B cell (primary cell): ENCODE results near the gene RAB3C. TPM values are rescaled to one million over a fixed set of nuclear protein-coding genes. Genes with fewer than 3 reads are reported as not detected.

Experiments used
- ATAC-seq: fragments of 200-7000 bp; cut with Tn5 transposase; one replicate; pipeline ENCODE4 v1.10.0; 2021; ENCODE audit warnings: low read depth, mild to moderate bottlenecking, moderate number of reproducible peaks, moderate library complexity
- CTCF ChIA-PET: fragments of 350-600 bp; sonication (Branson Sonifier 250); formaldehyde crosslinking; loops from one replicate; lab custom pipeline; 2021; ENCODE audit warnings: antibody characterized with exemption, inconsistent platforms; lab: Charles Lee
- POLR2A ChIA-PET: fragments of 350-600 bp; sonication (Branson Sonifier 250); formaldehyde crosslinking; loops from one replicate; lab custom pipeline; 2021; ENCODE audit warnings: antibody characterized with exemption; lab: Charles Lee
- DNase-seq: peaks from one replicate; pipeline ENCODE4 v3.0.0; 2013
- H2AFZ ChIP-seq: 2 replicates; pipeline ENCODE4 v1.6.1; 2012; ENCODE audit warnings: mild to moderate bottlenecking, low read depth, low read length; ENCODE audit not compliant: insufficient read depth, poor library complexity, severe bottlenecking
- H3K27ac ChIP-seq, 2 donors: 1 replicate in 1 of 2; 2 replicates in 1 of 2; pipeline ENCODE4 v1.5.1; 2012 to 2013; ENCODE audit warnings: low read length in 2 of 2, mild to moderate bottlenecking in 2 of 2, moderate library complexity in 1 of 2
- H3K27me3 ChIP-seq, 4 experiments: fragments of 200-600 bp in 1 of 4; sonication (generic) in 1 of 4; replicated peaks in 1 of 4; 1 replicate in 2 of 4; 2 replicates in 2 of 4; pipeline versions ENCODE4 v1.6.1 to v1.7.0; 2013 to 2016; ENCODE audit warnings: low read length in 3 of 4, mild to moderate bottlenecking in 2 of 4, mixed read lengths in 1 of 4, moderate library complexity in 1 of 4; ENCODE audit not compliant: insufficient read depth in 4 of 4, control insufficient read depth in 3 of 4; ENCODE audit errors: control extremely low read depth in 1 of 4
- H3K36me3 ChIP-seq, 2 experiments: replicated peaks in 1 of 2; 1 replicate in 1 of 2; 2 replicates in 1 of 2; pipeline versions ENCODE4 v1.6.1 to v1.7.1; 2013; ENCODE audit warnings: low read length in 1 of 2; ENCODE audit not compliant: insufficient read depth in 2 of 2, control insufficient read depth in 1 of 2; ENCODE audit errors: control extremely low read depth in 1 of 2, extremely low read depth in 1 of 2
- H3K4me1 ChIP-seq, 2 donors: fragments of 200-600 bp in 1 of 2; sonication (generic) in 1 of 2; 1 replicate in 1 of 2; 2 replicates in 1 of 2; pipeline versions ENCODE4 v1.5.1 to v1.6.1; 2013 to 2017; ENCODE audit warnings: low read length in 2 of 2; ENCODE audit not compliant: control insufficient read depth in 2 of 2, insufficient read depth in 2 of 2
- H3K4me2 ChIP-seq: replicated peaks from 2 replicates; pipeline ENCODE3; 2012; ENCODE audit warnings: mild to moderate bottlenecking, low read depth, low read length; ENCODE audit not compliant: poor library complexity, severe bottlenecking
- H3K4me3 ChIP-seq, 5 experiments: fragments of 200-600 bp in 1 of 5; sonication (generic) in 1 of 5; 1 replicate in 3 of 5; 2 replicates in 2 of 5; pipeline versions ENCODE4 v1.5.1 to v1.7.0; 2011 to 2016; ENCODE audit warnings: low read length in 4 of 5, mild to moderate bottlenecking in 4 of 5, low read depth in 2 of 5, control low read depth in 1 of 5, moderate library complexity in 1 of 5; ENCODE audit not compliant: insufficient read depth in 1 of 5; ENCODE audit errors: control extremely low read depth in 1 of 5, extremely low read depth in 1 of 5
- H3K79me2 ChIP-seq: fragments of 200-600 bp; sonication (generic); one replicate; pipeline ENCODE4 v1.6.0; 2016; ENCODE audit warnings: low read length; ENCODE audit not compliant: control insufficient read depth, insufficient read depth
- H3K9ac ChIP-seq: fragments of 200-600 bp; sonication (generic); 2 replicates; pipeline ENCODE4 v1.6.1; 2017; ENCODE audit warnings: mild to moderate bottlenecking, low read length, moderate library complexity
- H3K9me3 ChIP-seq, 3 donors: one replicate each; pipeline versions ENCODE4 v1.6.1 to v1.7.1; 2013; ENCODE audit warnings: low read length in 2 of 3; ENCODE audit not compliant: control insufficient read depth in 2 of 3, insufficient read depth in 1 of 3; ENCODE audit errors: control extremely low read depth in 1 of 3
- H4K20me1 ChIP-seq: 2 replicates; pipeline ENCODE4 v1.6.0; 2012; ENCODE audit warnings: mild to moderate bottlenecking, low read length; ENCODE audit not compliant: insufficient read depth, control insufficient read depth, poor library complexity, severe bottlenecking
- H3K27ac Mint-ChIP-seq: one replicate; pipeline ENCODE4 v1.8.0; 2021; ENCODE audit warnings: mixed read lengths
- H3K27me3 Mint-ChIP-seq: one replicate; pipeline ENCODE4 v1.8.0; 2021; ENCODE audit warnings: mixed read lengths
- H3K4me1 Mint-ChIP-seq: one replicate; pipeline ENCODE4 v1.8.0; 2021; ENCODE audit warnings: mixed read lengths
- H3K4me3 Mint-ChIP-seq: one replicate; pipeline ENCODE4 v1.8.0; 2021; ENCODE audit warnings: mixed read lengths
- H3K9me3 Mint-ChIP-seq: one replicate; pipeline ENCODE4 v1.8.0; 2022; ENCODE audit warnings: mixed read lengths; ENCODE audit not compliant: insufficient read depth
- EZH2 ChIP-seq: IDR thresholded peaks from 2 replicates; pipeline ENCODE4 v1.6.1; 2012; ENCODE audit warnings: borderline replicate concordance, low read depth, mild to moderate bottlenecking, moderate library complexity, low read length; ENCODE audit not compliant: insufficient read depth, poor library complexity, severe bottlenecking
- WGBS: methylation state at CpG from one replicate; pipeline ENCODE4 v1.1.5; 2013; ENCODE audit warnings: missing lambda C conversion rate; ENCODE audit not compliant: insufficient coverage; 5-methylcytosine and 5-hydroxymethylcytosine counted together
- intact Hi-C: fragments of 100-400 bp; cut with micrococcal nuclease; formaldehyde crosslinking; loops from one replicate; pipeline ENCODE4 v1.10.0; 2022
- polyA plus RNA-seq: library from polyadenylated mRNA; depleted of rRNA; stranded (reverse); fragments of >200 nt; gene quantifications from 2 replicates; pipeline ENCODE4 v1.2.3, GENCODE V29; 2012
- total RNA-seq, 2 donors: library from RNA; stranded (reverse); fragments of 120-200 nt in 1 of 2; gene quantifications; 1 replicate in 1 of 2; 2 replicates in 1 of 2; pipeline versions ENCODE4 v1.2.3 to v1.2.4, GENCODE V29; 2013 to 2022
- TF ChIP-seq, protein P1 (sequence below): fragments of 200-600 bp; IDR thresholded peaks from one replicate; pipeline ENCODE4 v1.8.0; 2022; ENCODE audit warnings: antibody characterized with exemption, mild to moderate bottlenecking

RAB3C gene
- total and polyA plus RNA-seq, 2 donors (not counting 1 experiment from before 2014, with no cell fraction given), result 0.20 to 0.58 TPM

DNA sequence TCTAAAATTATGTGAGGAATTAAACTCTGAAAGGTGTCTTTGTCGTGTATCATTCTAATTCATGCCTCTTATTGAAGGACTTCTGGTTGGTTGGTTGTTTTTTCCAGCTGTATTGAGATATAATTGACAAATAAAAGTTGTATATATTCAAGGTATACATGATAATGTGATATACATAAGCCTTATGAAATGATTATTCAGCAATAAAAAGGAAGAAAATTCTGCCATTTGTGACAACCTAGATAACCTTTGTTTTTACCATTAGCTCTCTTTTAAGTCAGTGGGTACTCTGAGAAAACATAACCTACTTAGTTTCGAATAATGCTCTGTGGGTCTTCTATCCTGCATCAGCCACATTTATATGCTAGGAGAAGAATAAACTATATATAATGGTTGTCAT is 89.6 kb downstream of the RAB3C start:
- H4K20me1 ChIP-seq, result no peaks in the 10 kb centered on the region
- intact Hi-C loops, result no loop called here
- DNase-seq, result no peak
- no peaks in the 10 kb centered on the region for H3K79me2 ChIP-seq
- H3K4me1 ChIP-seq, result no peaks in the 10 kb centered on the region
- Mint-ChIP-seq H3K9me3 (no peaks in the 10 kb centered on the region), H3K4me3 (no peak overlapping the region), H3K4me1 (no peaks in the 10 kb centered on the region), H3K27ac (no peak overlapping the region), H3K27me3 (peaks cover 4% of the 10 kb centered on the region)
- H3K9me3 ChIP-seq, result no peaks in the 10 kb centered on the region
- no peak overlapping the region for H2AFZ ChIP-seq
- CTCF ChIA-PET, result no interaction called here
- H3K36me3 ChIP-seq, result no peaks in the 10 kb centered on the region
- H3K9ac ChIP-seq, result no peak overlapping the region
- H3K27ac ChIP-seq, result no peak overlapping the region
- TF ChIP-seq, protein P1, sequence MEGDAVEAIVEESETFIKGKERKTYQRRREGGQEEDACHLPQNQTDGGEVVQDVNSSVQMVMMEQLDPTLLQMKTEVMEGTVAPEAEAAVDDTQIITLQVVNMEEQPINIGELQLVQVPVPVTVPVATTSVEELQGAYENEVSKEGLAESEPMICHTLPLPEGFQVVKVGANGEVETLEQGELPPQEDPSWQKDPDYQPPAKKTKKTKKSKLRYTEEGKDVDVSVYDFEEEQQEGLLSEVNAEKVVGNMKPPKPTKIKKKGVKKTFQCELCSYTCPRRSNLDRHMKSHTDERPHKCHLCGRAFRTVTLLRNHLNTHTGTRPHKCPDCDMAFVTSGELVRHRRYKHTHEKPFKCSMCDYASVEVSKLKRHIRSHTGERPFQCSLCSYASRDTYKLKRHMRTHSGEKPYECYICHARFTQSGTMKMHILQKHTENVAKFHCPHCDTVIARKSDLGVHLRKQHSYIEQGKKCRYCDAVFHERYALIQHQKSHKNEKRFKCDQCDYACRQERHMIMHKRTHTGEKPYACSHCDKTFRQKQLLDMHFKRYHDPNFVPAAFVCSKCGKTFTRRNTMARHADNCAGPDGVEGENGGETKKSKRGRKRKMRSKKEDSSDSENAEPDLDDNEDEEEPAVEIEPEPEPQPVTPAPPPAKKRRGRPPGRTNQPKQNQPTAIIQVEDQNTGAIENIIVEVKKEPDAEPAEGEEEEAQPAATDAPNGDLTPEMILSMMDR, result no peak
- TF ChIP-seq EZH2, result no peak
- no peak for ATAC-seq
- no peak overlapping the region for H3K4me3 ChIP-seq
- POLR2A ChIA-PET, result no interaction called here
- H3K27me3 ChIP-seq, result no peaks in the 10 kb centered on the region
- WGBS, result no CpG with 5 or more reads among the region's 2 CpGs
- no peak overlapping the region for H3K4me2 ChIP-seq

DNA sequence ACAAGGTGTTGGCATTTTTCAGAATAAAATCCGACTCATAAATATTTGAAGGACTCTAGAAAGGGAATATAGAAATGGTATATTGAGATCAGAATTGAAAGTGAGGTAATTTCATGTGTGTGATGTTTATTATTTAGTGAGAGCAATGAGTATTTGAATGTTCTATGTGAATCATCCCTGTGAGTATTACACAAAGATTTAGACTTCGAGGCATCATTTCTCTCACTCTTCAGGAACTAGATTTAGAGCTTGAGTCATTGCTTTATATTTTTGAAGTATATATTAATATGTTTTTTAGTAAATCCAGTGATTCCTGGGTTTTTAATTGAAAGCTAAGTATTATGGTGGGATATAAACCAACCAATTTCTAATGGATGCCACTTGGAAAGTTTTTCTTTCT is 91.2 kb downstream of the RAB3C start:
- H3K27me3 ChIP-seq, result no peaks in the 10 kb centered on the region
- WGBS, result 89% methylated on average over 1 of the region's 2 CpGs
- intact Hi-C loops, result no loop called here
- TF ChIP-seq, protein P1, result no peak
- H3K4me1 ChIP-seq, result no peaks in the 10 kb centered on the region
- Mint-ChIP-seq H3K4me3 (no peak overlapping the region), H3K9me3 (no peaks in the 10 kb centered on the region), H3K27me3 (peaks cover 4% of the 10 kb centered on the region), H3K27ac (no peak overlapping the region), H3K4me1 (no peaks in the 10 kb centered on the region)
- DNase-seq (no peak), ATAC-seq (no peak)
- POLR2A ChIA-PET, result no interaction called here
- H4K20me1 ChIP-seq, result no peaks in the 10 kb centered on the region
- H3K79me2 ChIP-seq, result no peaks in the 10 kb centered on the region
- H3K4me2 ChIP-seq, result no peak overlapping the region
- no peak overlapping the region for H3K4me3 ChIP-seq
- no peak overlapping the region for H3K9ac ChIP-seq
- no peaks in the 10 kb centered on the region for H3K36me3 ChIP-seq
- no peak overlapping the region for H2AFZ ChIP-seq
- CTCF ChIA-PET, result interaction anchor here (0.8 kb wide), 1 partner anchor 197 kb away, joined by 3 read pairs; no protein-coding TSS in a partner anchor
- no peaks in the 10 kb centered on the region for H3K9me3 ChIP-seq
- H3K27ac ChIP-seq, result no peak overlapping the region
